IMR-90 (cell line): ENCODE data around the gene CDC73. TPM values are rescaled to one million over a fixed set of nuclear protein-coding genes. Genes with fewer than 3 reads are reported as not detected.
"Not testable (repeated sequence)": the region's sequence is repeated elsewhere in the genome, so short reads cannot be mapped to it uniquely, and the experiment has no call there.

Experiments used
- ATAC-seq: fragments of 200-7000 bp; cut with Tn5 transposase; 2 replicates; pipeline ENCODE4 v1.9.1; 2020; ENCODE audit warnings: low read depth, mild to moderate bottlenecking, moderate library complexity
- BruUV-seq: library from RNA; stranded (reverse); fragments of 400-500 nt; replicated peaks from 2 replicates; lab custom pipeline; 2021; lab: Mats Ljungman, UMichigan
- CTCF ChIA-PET: fragments of 300-600 bp; formaldehyde crosslinking; extraction: SDS; loops from one replicate; lab custom pipeline; 2021; ENCODE audit warnings: antibody characterized with exemption; lab: Yijun Ruan, JAX
- POLR2A ChIA-PET: fragments of 300-600 bp; sonication (Branson Sonifier 250); formaldehyde crosslinking; loops from one replicate; lab custom pipeline; 2022; ENCODE audit warnings: antibody characterized with exemption; ENCODE audit not compliant: unreplicated experiment; lab: Charles Lee
- DNase-seq: peaks from one replicate; pipeline ENCODE4 v3.0.0; 2013
- H2AFZ ChIP-seq: replicated peaks from 2 replicates; pipeline ENCODE3; 2013; ENCODE audit warnings: low read length, mild to moderate bottlenecking; ENCODE audit not compliant: poor library complexity
- H2AK5ac ChIP-seq: 2 replicates; pipeline ENCODE4 v1.6.1; 2013; ENCODE audit warnings: low read depth, low read length, inconsistent platforms
- H2AK9ac ChIP-seq: replicated peaks from 2 replicates; pipeline ENCODE3; 2013; ENCODE audit warnings: mild to moderate bottlenecking, low read depth, low read length, moderate library complexity; ENCODE audit not compliant: poor library complexity
- H2BK120ac ChIP-seq: 2 replicates; pipeline ENCODE4 v1.6.1; 2013; ENCODE audit warnings: low read depth, low read length, inconsistent platforms
- H2BK15ac ChIP-seq: 3 replicates; pipeline ENCODE4 v1.6.1; 2013; ENCODE audit warnings: low read depth, low read length, inconsistent platforms
- H2BK20ac ChIP-seq: 2 replicates; pipeline ENCODE4 v1.6.1; 2013; ENCODE audit warnings: low read depth, mild to moderate bottlenecking, inconsistent platforms, low read length, moderate library complexity
- H2BK5ac ChIP-seq: 2 replicates; pipeline ENCODE4 v1.6.1; 2013; ENCODE audit warnings: mild to moderate bottlenecking, low read depth, low read length, inconsistent platforms; ENCODE audit not compliant: poor library complexity, severe bottlenecking
- H3K14ac ChIP-seq: replicated peaks from 2 replicates; pipeline ENCODE4 v1.6.1; 2013; ENCODE audit warnings: low read depth, low read length, inconsistent platforms
- H3K18ac ChIP-seq: 2 replicates; pipeline ENCODE4 v1.6.1; 2013; ENCODE audit warnings: low read depth, low read length, control low read depth
- H3K23ac ChIP-seq: 2 replicates; pipeline ENCODE4 v1.6.1; 2013; ENCODE audit warnings: low read depth, low read length, inconsistent platforms
- H3K27ac ChIP-seq: 2 replicates; pipeline ENCODE4 v1.5.1; 2013; ENCODE audit warnings: mild to moderate bottlenecking, control low read depth, low read length; ENCODE audit not compliant: insufficient read depth
- H3K27me3 ChIP-seq: 2 replicates; pipeline ENCODE4 v1.6.1; 2013; ENCODE audit warnings: low read length; ENCODE audit not compliant: control insufficient read depth, insufficient read depth
- H3K36me3 ChIP-seq: 2 replicates; pipeline ENCODE4 v1.6.1; 2013; ENCODE audit warnings: low read length, mixed read lengths; ENCODE audit not compliant: control insufficient read depth, insufficient read depth
- H3K4ac ChIP-seq: 2 replicates; pipeline ENCODE4 v1.6.1; 2013; ENCODE audit warnings: low read depth, low read length, inconsistent platforms
- H3K4me1 ChIP-seq: 2 replicates; pipeline ENCODE4 v1.6.1; 2013; ENCODE audit warnings: low read length, mixed read lengths; ENCODE audit not compliant: control insufficient read depth, insufficient read depth
- H3K4me2 ChIP-seq: 2 replicates; pipeline ENCODE4 v1.6.1; 2013; ENCODE audit warnings: low read depth, mild to moderate bottlenecking, control low read depth, low read length, moderate library complexity
- H3K4me3 ChIP-seq: 2 replicates; pipeline ENCODE4 v1.5.1; 2013; ENCODE audit warnings: low read depth, mild to moderate bottlenecking, control low read depth, low read length, moderate library complexity; ENCODE audit not compliant: insufficient read depth
- H3K56ac ChIP-seq: 2 replicates; pipeline ENCODE4 v1.6.1; 2013; ENCODE audit warnings: low read length, inconsistent platforms; ENCODE audit not compliant: insufficient read depth; ENCODE audit errors: extremely low read depth
- H3K79me1 ChIP-seq, 2 experiments: 2 replicates each; pipeline ENCODE4 v1.6.1; 2013; ENCODE audit warnings: low read length in 2 of 2, inconsistent platforms in 1 of 2, low read depth in 1 of 2
- H3K9ac ChIP-seq: 2 replicates; pipeline ENCODE4 v1.6.1; 2013; ENCODE audit warnings: low read depth, low read length, control low read depth
- H3K9me1 ChIP-seq: 2 replicates; pipeline ENCODE4 v1.6.1; 2013; ENCODE audit warnings: low read length, inconsistent platforms; ENCODE audit not compliant: insufficient read depth
- H3K9me3 ChIP-seq: 2 replicates; pipeline ENCODE4 v1.6.1; 2013; ENCODE audit warnings: low read length; ENCODE audit not compliant: control insufficient read depth, insufficient read depth
- H4K20me1 ChIP-seq: 2 replicates; pipeline ENCODE4 v1.6.1; 2013; ENCODE audit warnings: low read length, inconsistent platforms; ENCODE audit not compliant: insufficient read depth
- H4K5ac ChIP-seq: 2 replicates; pipeline ENCODE4 v1.6.1; 2013; ENCODE audit warnings: mild to moderate bottlenecking, low read depth, low read length, control low read depth
- H4K8ac ChIP-seq, 2 experiments: 2 replicates each; pipeline ENCODE4 v1.6.1; 2013; ENCODE audit warnings: low read depth in 2 of 2, low read length in 2 of 2, control low read depth in 1 of 2, inconsistent platforms in 1 of 2
- H4K91ac ChIP-seq: 2 replicates; pipeline ENCODE4 v1.6.1; 2013; ENCODE audit warnings: low read depth, low read length, inconsistent platforms; ENCODE audit not compliant: insufficient read depth
- BHLHE40 ChIP-seq: fragments of 150-350 bp; IDR thresholded peaks from 2 replicates; pipeline ENCODE4 v1.6.1; 2016; ENCODE audit warnings: mild to moderate bottlenecking, low read depth, low read length
- CEBPB ChIP-seq: IDR thresholded peaks from 2 replicates; pipeline ENCODE4 v1.6.1; 2012; ENCODE audit warnings: low read depth, low read length, improper control_type of control experiment
- MAFK ChIP-seq: IDR thresholded peaks from 2 replicates; pipeline ENCODE4 v1.6.1; 2012; ENCODE audit warnings: low read depth, low read length, improper control_type of control experiment
- MAZ ChIP-seq: IDR thresholded peaks from 2 replicates; pipeline ENCODE4 v1.6.1; 2012; ENCODE audit warnings: low read depth, mild to moderate bottlenecking, low read length, improper control_type of control experiment, moderate library complexity, borderline replicate concordance
- RCOR1 ChIP-seq: IDR thresholded peaks from 2 replicates; pipeline ENCODE4 v1.6.1; 2012; ENCODE audit warnings: mild to moderate bottlenecking, low read length, improper control_type of control experiment; ENCODE audit not compliant: insufficient replicate concordance
- RFX5 ChIP-seq: IDR thresholded peaks from 2 replicates; pipeline ENCODE4 v1.8.0; 2012; ENCODE audit warnings: low read depth, mild to moderate bottlenecking, low read length, moderate library complexity
- WGBS, 2 experiments: methylation state at CpG; one replicate each; pipeline versions ENCODE4 v1.1.5 to v1.1.7; 2013; ENCODE audit warnings: missing lambda C conversion rate in 2 of 2; ENCODE audit not compliant: insufficient read length in 1 of 2; ENCODE audit errors: extremely low coverage in 2 of 2; 5-methylcytosine and 5-hydroxymethylcytosine counted together
- dilution Hi-C: fragments of 300-500 bp; cut with HindIII; formaldehyde crosslinking; loops from one replicate; pipeline ENCODE4 v1.14.3; 2018; ENCODE audit warnings: low sequenced_read_pairs; ENCODE audit not compliant: unreplicated experiment
- in situ Hi-C: fragments of 300-500 bp; cut with MboI; formaldehyde crosslinking; loops from 3 replicates; pipeline ENCODE4 v1.14.3; 2019; ENCODE audit warnings: low sequenced_read_pairs, inconsistent platforms, mixed read lengths
- intact Hi-C: fragments of 100-400 bp; cut with micrococcal nuclease; formaldehyde crosslinking; loops from 2 replicates; pipeline ENCODE4 v1.10.0; 2022
- polyA plus RNA-seq, 3 experiments: library from polyadenylated mRNA; depleted of rRNA; stranded (reverse); fragments of >200 nt; gene quantifications; 2 replicates each; pipeline ENCODE4 v1.2.3, GENCODE V29; 2012; ENCODE audit warnings: low replicate concordance in 1 of 3
- total RNA-seq: library from RNA; depleted of rRNA; stranded (reverse); fragments of >200 nt; gene quantifications from 2 replicates; pipeline ENCODE4 v1.2.3, GENCODE V29; 2012

Gene CDC73
- total and polyA plus RNA-seq, 2 of the 4 experiments (the other 2 are of a cell fraction), result 22.1 to 29.6 TPM

GRCh38 chr1:193265716-193266115 lies 143.9 kb downstream of the CDC73 start:
- Histone ChIP-seq H4K20me1 (no peaks in the 10 kb centered on the region), H3K56ac (no peak overlapping the region), H3K27me3 (no peaks in the 10 kb centered on the region), H2AK9ac (no peak overlapping the region), H3K9me3 (no peaks in the 10 kb centered on the region), H3K4ac (no peak overlapping the region), H3K4me1 (no peaks in the 10 kb centered on the region; the same call in 1 of the 2 replicates), H3K4me2 (no peak overlapping the region), H2BK5ac (no peak overlapping the region), H3K9me1 (no peaks in the 10 kb centered on the region), H3K9ac (no peak overlapping the region), H3K18ac (no peak overlapping the region), H2BK15ac (no peak overlapping the region), H3K36me3 (no peaks in the 10 kb centered on the region; the same call in none of the 2 replicates), H4K8ac (no peak overlapping the region), H2BK20ac (no peak overlapping the region), H2AK5ac (no peak overlapping the region), H3K27ac (no peak overlapping the region), H3K14ac (no peak overlapping the region), H2AFZ (no peak overlapping the region), H3K79me1 (0 out of 4 replicates have a peak, but pooled peaks cover 0 to 3% of the 10 kb centered on the region in 2 experiments), H3K23ac (no peak overlapping the region), H2BK120ac (no peak overlapping the region), H4K5ac (no peak overlapping the region), H3K4me3 (no peak overlapping the region), H4K91ac (no peak overlapping the region)
- DNase-seq (no peak), ATAC-seq (no peak)
- CTCF ChIA-PET, result interaction anchor here (0.6 kb wide), 1 partner anchor 358 kb away, joined by 5 read pairs; no protein-coding TSS in a partner anchor
- no TSS peak for BruUV-seq
- POLR2A ChIA-PET, result no interaction called here
- in situ Hi-C loops, result no loop called here
- WGBS, 2 experiments, result no CpG with 5 or more reads among the region's 1 CpG
- dilution Hi-C loops, result no loop called here
- TF ChIP-seq BHLHE40 (no peak), CEBPB (no peak), MAZ (no peak), RCOR1 (no peak), RFX5 (no peak), MAFK (no peak)
- intact Hi-C loops, result no loop called here

GRCh38 chr1:193266794-193267193 lies 145.0 kb downstream of the CDC73 start:
- H3K9ac ChIP-seq, H3K4me2 ChIP-seq, BruUV-seq, H2AFZ ChIP-seq, H3K18ac ChIP-seq, in situ Hi-C loops, H4K91ac ChIP-seq, H2BK20ac ChIP-seq, dilution Hi-C loops, H3K36me3 ChIP-seq, H3K4ac ChIP-seq, H3K4me3 ChIP-seq, H2BK5ac ChIP-seq, H3K27ac ChIP-seq, H3K56ac ChIP-seq, H4K8ac ChIP-seq, H2BK120ac ChIP-seq, intact Hi-C loops, H3K23ac ChIP-seq, POLR2A ChIA-PET, DNase-seq, H3K14ac ChIP-seq, H2BK15ac ChIP-seq, H4K20me1 ChIP-seq, H3K9me1 ChIP-seq, H3K79me1 ChIP-seq, H3K27me3 ChIP-seq, CTCF ChIA-PET, H4K5ac ChIP-seq, H2AK9ac ChIP-seq, H3K9me3 ChIP-seq, ATAC-seq, H3K4me1 ChIP-seq, H2AK5ac ChIP-seq: not testable (repeated sequence)
- WGBS, 2 experiments, result 100% methylated on average over 1 of the region's 7 CpGs; no CpG with 5 or more reads in 1 of the 2 experiments
